ENCODE results near the gene ASPA. TPM values are rescaled to one million over a fixed set of nuclear protein-coding genes. Genes with fewer than 3 reads are reported as not detected.

The ASPA gene
- total RNA-seq, 4 donors from 2014 or later: 4.5 to 14.7 (median 6.2) TPM

GRCh38 chr17:3528880-3529511 is 53.2 kb downstream of the ASPA start:
- no peak for DNase-seq (ENCODE audit: low spot score)
- TF ChIP-seq CTCF (IDR thresholded peaks at IDR 0.05): no peak
- no peak for ATAC-seq (ENCODE audit: low FRiP score)

DNA sequence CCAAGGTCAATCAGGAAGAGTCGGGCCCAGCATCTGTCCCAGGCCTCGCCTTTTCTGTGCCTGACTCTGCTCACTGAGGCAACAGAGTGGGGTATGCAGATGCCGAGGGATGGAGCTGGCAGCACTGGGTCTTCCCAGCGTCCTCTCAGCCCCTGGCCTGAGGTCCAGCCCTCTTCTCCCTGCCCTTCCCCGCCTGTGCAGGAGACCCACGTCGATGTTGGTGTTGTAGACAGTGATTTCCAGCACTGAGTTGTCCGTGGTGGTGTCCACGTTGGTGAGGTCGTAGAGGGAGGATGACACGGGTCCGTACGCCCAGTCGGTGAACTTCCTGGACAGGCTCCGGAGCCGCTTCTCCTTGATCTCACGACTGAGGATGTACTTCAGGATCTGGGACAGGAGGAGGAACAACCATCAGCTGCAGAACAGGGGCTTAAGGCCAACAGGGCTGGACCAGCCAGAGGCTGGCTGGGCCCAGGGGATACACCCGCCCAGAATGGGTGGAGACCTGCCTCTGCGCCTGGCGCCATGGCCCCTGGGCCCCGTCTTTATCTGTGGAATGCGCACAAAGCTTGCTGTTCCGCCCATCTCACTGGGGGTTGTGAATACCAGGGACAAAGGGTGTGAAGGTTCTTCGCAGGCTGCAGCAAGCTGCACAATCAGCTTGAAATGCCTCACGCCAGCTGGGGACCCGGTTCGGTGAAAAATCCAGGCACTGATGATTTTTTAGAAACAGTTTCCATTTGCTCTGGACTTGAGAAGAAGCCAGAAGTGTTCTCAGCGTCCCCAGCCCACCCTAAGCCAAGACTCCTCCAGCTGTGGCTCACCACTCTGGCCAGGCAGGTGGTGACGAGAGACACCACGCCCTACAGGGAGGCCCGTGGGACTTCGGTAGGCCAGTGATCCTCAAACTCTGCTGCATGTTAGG is 54.3 kb downstream of the ASPA start:
- no peak for ATAC-seq (ENCODE audit: low FRiP score)
- TF ChIP-seq CTCF (IDR thresholded peaks at IDR 0.05): no peak

GRCh38 chr17:3531266-3532101 is 55.7 kb downstream of the ASPA start:
- ATAC-seq (ENCODE audit: low FRiP score): no peak
- DNase-seq (ENCODE audit: low spot score): no peak
- no peak for TF ChIP-seq CTCF (IDR thresholded peaks at IDR 0.05)

More for the DNA sequence above, 54.3 kb downstream of the ASPA start:
- no peak for DNase-seq (ENCODE audit: low spot score)

- no peak for TF ChIP-seq CTCF (IDR thresholded peaks at IDR 0.05)
- ATAC-seq (ENCODE audit: low FRiP score) (no peak), DNase-seq (ENCODE audit: low spot score) (no peak)
Observed at GRCh38 chr17:3532106-3532858, 56.5 kb downstream of the ASPA start.

GRCh38 chr17:3532859-3533142 is 57.0 kb downstream of the ASPA start:
- no peak for DNase-seq (ENCODE audit: low spot score)
- ATAC-seq (ENCODE audit: low FRiP score): no peak
- TF ChIP-seq CTCF (IDR thresholded peaks at IDR 0.05): no peak

DNA sequence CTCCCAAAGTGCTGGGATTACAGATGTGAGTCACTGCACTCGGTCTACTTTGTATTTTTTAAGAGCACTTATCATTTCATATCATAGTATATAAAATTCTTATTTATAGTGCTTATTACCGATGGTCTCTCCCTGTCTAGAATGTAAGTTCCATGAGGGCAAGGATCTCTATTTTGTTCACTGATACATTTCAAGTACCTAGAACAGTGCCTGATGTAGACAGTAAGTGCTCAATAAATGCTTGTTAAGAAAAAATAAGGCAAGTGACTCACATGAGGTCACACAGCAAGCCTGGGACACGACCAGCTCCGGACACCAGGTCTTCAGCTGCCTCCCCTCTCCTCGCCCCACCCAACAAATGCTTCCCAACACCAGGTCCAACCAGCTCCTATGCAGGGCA is 58.0 kb downstream of the ASPA start:
- no peak for DNase-seq (ENCODE audit: low spot score)
- no peak for ATAC-seq (ENCODE audit: low FRiP score)
- TF ChIP-seq CTCF (IDR thresholded peaks at IDR 0.05): no peak
